Lung microvascular endothelial cell (primary cell): ENCODE data around the gene EIF4G3. TPM values are rescaled to one million over a fixed set of nuclear protein-coding genes. Genes with fewer than 3 reads are reported as not detected.

Experiments used
- DNase-seq, 2 donors: peaks; one replicate each; pipeline versions ENCODE4 v3.0.0 to v3.0.0-alpha.2; 2010; ENCODE audit warnings: low read depth in 2 of 2
- total RNA-seq: library from RNA; depleted of rRNA; stranded (reverse); fragments of >200 nt; gene quantifications from 2 replicates; pipeline ENCODE4 v1.2.1, GENCODE V29; 2014

The EIF4G3 gene
- total RNA-seq, 1 donor from 2014 or later: 30.2 TPM

GRCh38 chr1:20998826-20999225 is 177.9 kb downstream of the EIF4G3 start:
- DNase-seq: no peak

- DNase-seq: no peak
These were observed 179.0 kb downstream of the EIF4G3 start for GRCh38 chr1:20997602-20998224.

GRCh38 chr1:20996554-20996953 is 180.1 kb downstream of the EIF4G3 start:
- DNase-seq: no peak

GRCh38 chr1:20993716-20994575 is 182.8 kb downstream of the EIF4G3 start:
- DNase-seq: peak in 1 of 2 donors; percentile 69

- no peak for DNase-seq
These were observed 184.2 kb downstream of the EIF4G3 start for GRCh38 chr1:20992322-20993056.

- no peak for DNase-seq
These were observed 187.8 kb downstream of the EIF4G3 start for GRCh38 chr1:20988943-20989342.

- DNase-seq: no peak
These were observed 188.6 kb downstream of the EIF4G3 start for GRCh38 chr1:20987831-20988825.

- DNase-seq: peak in 1 of 2 donors; percentile 33
These were observed 193.3 kb downstream of the EIF4G3 start for GRCh38 chr1:20983297-20983889.

- peak; percentile 25 to 58 for DNase-seq
These were observed 194.4 kb downstream of the EIF4G3 start for GRCh38 chr1:20982316-20982715.

GRCh38 chr1:20981915-20982314 is 194.8 kb downstream of the EIF4G3 start:
- peak; percentile 40 to 49 for DNase-seq

- no peak for DNase-seq
These were observed 196.6 kb downstream of the EIF4G3 start for GRCh38 chr1:20980051-20980450.

GRCh38 chr1:20978413-20978812 is 198.3 kb downstream of the EIF4G3 start:
- peak; percentile 14 to 51 for DNase-seq

- DNase-seq: no peak
These were observed 201.0 kb downstream of the EIF4G3 start for GRCh38 chr1:20975668-20976067.

GRCh38 chr1:20974951-20975350 is 201.7 kb downstream of the EIF4G3 start:
- DNase-seq: no peak

- DNase-seq: no peak
These were observed 202.6 kb downstream of the EIF4G3 start for GRCh38 chr1:20974069-20974468.

GRCh38 chr1:20972855-20973254 is 203.8 kb downstream of the EIF4G3 start:
- no peak for DNase-seq

- peak; percentile 3 to 53 for DNase-seq
These were observed 211.9 kb downstream of the EIF4G3 start for GRCh38 chr1:20964540-20965484.

- DNase-seq: no peak
These were observed 214.0 kb downstream of the EIF4G3 start for GRCh38 chr1:20962576-20963258.

- DNase-seq: no peak
These were observed 218.3 kb downstream of the EIF4G3 start for GRCh38 chr1:20958430-20958829.
